GM21825 (cell line): Measurements from ENCODE around the gene THPO.
"Not testable (repeated sequence)": the region's sequence is repeated elsewhere in the genome, so short reads cannot be mapped to it uniquely, and the experiment has no call there.

Experiments
- ATAC-seq: cut with Tn5 transposase; IDR thresholded peaks from one replicate; pipeline ENCODE4 v1.9.1; 2021; ENCODE audit warnings: mild to moderate bottlenecking, moderate library complexity; ENCODE audit not compliant: unreplicated experiment

The THPO gene

DNA sequence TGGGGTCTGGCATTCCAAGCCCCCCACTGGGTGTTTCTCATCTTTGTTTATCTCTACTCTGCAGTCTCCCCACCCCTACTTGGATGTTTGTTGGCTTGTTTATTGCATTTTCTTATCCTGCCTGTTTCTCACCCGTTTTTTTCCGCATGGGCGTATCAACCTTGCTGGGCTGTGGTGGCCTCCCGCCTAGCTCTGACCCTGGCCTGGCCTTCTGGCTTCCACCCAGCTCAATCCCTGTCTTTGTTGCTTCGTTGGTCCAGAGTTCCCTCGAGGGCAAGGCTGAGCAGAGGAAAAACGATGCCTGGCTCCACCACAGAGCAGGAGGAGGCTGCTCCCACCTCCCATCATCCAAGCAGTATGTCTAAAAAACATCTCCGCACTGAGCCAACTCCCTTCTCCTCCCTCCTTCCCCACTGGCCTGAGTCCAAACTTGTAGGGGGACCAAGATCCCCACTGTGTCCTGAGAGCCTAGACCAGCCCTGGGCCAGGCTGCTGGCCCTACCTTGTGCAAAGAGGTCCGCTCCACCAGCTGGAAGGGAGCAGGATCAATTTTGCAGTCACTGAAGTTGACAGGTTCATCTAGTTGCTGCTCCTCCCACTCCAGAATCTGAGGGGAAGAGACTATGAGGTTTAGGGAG is 26.4 kb downstream of the THPO start:
- no peak for ATAC-seq

DNA sequence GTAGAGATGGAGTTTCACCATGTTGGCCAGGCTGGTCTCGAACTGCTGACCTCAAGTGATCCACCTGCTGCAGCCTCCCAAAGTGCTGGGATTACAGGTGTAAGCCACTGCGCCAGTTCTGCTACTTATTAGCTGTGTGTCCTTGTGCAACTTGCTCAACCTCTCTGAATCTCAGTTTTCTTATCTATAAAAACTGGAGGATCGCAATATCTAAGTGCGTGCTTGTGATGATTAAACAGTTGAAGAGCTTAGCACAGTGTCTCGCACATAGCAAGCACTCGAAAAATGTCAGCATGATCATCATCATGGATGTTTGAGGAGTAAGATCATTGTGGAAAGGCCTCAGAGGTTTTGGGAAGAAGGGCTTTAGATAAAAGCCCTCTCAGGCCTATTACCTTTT is 27.4 kb downstream of the THPO start:
- ATAC-seq = no peak

DNA sequence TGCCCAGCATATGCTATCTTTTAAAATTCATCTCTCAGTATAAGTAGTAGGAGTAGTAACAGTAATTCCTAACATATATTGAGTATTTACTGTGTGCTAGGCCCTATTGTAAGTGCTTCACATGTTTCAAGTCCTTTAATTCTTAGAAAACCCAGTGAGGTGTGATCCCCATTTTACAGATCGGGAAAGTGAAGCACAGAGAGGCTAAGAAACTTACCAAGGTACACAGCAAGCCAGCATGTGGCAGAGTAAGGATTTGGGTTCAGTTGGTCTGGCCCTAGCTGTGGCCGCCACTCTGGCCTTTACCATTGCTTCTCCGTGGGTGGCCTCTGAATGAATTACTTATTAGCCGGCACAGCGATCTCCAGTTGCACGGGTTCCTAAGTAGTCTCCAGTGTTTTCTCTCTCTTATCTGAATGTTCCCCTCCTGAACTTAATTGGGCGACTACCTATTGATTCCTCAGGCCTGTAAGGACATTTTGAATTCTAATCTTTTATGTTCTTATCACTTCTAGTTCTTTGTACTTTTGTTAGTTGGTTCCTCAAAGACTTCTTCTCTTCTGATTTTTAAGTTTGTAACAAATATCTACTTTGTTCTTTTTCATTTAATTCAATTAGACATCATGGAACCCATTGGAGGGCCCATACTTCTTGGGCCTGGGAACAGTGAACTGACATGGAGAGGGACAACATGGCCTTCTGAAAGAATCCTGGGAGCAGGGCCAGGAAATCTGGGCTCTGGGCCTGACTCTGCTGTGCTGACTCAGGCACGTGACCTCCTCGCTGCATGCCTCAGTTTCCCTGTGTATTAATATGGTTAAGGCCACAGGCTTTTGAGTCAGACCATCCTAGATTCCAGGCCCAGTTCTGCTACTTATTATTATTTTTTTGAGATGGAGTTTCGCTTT is 28.2 kb downstream of the THPO start:
- ATAC-seq = no peak

DNA sequence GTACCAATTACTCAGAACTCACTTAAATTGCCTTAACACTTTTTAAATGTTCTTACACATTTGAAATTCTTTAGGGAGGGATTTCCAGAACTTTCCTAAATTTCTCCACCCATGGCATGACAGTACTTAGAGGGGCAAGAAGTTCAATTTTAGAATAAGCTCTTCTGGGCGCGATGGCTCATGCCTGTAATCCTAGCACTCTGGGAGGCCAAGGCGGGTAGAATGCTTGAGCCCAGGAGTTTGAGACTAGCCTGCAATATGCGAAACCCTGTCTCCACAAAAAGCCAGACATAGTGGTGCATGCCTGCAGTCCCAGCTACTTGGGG is 30.0 kb downstream of the THPO start:
- ATAC-seq = no peak

DNA sequence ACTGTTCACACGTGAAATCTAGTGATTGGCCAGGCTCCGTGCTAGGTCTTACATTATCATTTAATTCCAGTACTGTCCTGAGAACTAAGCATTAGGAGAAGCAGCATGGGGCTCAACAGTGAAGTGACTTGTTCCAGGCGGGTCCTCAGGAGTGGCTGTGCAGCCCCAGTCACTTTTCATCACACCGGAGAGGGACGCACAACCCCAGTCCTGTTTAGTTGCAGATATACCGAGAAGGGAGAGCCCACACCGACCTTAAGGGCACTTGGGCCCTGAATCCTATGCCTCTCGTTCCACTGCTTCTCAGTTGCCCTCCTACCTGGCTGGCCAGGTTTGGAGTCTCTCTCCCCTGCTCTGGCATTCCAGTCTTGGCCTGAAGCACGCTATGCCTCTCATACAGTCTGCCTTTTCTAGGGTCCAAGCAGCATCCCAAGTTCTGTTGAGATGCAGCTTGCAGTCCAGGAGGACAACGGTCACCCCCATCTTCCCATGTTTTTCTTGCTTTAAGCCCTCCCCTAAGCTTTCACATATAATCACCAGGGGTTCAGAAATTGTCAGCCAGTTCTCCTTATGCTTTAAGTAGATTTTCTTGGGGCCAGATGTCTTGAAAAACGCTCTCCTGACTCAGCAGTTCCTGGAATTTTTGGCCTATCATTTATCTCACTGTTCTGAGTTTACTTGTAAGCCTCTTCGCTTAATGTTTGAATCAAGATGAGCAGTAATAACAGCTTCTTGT is 30.5 kb downstream of the THPO start:
- ATAC-seq = no peak

DNA sequence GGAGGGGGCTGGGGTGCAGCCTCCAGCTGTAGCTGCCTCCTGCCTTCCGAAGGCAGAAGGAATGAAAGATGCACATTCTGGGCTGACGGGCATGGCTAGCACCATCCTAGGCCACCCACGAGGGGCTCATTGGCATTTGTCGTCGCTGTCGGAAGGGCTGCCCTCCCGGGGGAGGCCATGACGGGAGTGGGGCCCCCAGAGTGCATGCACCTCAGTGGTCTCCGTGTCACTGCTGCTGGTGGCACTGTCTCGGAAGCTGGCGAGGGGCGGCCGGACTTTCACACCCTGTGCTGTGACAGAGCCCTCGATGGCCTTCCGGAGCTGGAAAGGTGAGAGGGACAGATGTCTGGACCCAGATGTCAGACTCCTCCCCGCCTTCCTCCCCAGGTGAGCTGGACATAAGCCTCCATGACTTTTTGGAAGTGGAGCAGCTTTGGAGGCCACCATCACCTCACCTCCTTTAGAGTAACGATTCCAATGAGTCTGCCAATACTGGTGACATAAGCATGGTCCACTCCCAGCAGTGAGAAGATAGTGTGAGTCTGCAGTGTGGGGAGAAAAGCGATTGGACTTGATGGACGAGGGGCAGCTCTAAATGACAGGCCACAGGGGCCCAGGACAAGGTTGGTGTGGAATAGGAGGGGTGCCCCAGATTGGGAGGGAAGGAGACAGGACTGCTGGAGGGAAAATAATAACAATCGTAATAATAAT is 31.4 kb downstream of the THPO start:
- ATAC-seq = no peak

DNA sequence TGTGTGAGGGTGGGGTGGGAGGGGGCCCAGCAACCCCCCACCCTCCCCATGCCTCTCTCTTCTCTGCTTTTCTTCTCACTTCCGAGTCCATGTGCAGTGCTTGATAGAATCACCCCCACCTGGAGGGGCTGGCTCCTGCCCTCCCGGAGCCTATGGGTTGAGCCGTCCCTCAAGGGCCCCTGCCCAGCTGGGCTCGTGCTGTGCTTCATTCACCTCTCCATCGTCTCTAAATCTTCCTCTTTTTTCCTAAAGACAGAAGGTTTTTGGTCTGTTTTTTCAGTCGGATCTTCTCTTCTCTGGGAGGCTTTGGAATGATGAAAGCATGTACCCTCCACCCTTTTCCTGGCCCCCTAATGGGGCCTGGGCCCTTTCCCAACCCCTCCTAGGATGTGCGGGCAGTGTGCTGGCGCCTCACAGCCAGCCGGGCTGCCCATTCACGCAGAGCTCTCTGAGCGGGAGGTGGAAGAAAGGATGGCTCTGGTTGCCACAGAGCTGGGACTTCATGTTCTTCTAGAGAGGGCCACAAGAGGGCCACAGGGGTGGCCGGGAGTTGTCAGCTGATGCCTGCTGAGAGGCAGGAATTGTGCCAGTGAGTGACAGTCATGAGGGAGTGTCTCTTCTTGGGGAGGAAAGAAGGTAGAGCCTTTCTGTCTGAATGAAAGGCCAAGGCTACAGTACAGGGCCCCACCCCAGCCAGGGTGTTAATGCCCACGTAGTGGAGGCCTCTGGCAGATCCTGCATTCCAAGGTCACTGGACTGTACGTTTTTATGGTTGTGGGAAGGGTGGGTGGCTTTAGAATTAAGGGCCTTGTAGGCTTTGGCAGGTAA is 32.5 kb downstream of the THPO start:
- ATAC-seq = no peak

DNA sequence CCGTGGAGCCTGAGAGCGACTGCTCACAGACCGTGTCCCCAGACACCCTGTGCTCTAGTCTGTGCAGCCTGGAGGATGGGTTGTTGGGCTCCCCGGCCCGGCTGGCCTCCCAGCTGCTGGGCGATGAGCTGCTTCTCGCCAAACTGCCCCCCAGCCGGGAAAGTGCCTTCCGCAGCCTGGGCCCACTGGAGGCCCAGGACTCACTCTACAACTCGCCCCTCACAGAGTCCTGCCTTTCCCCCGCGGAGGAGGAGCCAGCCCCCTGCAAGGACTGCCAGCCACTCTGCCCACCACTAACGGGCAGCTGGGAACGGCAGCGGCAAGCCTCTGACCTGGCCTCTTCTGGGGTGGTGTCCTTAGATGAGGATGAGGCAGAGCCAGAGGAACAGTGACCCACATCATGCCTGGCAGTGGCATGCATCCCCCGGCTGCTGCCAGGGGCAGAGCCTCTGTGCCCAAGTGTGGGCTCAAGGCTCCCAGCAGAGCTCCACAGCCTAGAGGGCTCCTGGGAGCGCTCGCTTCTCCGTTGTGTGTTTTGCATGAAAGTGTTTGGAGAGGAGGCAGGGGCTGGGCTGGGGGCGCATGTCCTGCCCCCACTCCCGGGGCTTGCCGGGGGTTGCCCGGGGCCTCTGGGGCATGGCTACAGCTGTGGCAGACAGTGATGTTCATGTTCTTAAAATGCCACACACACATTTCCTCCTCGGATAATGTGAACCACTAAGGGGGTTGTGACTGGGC is 33.3 kb downstream of the THPO start:
- ATAC-seq = no peak

DNA sequence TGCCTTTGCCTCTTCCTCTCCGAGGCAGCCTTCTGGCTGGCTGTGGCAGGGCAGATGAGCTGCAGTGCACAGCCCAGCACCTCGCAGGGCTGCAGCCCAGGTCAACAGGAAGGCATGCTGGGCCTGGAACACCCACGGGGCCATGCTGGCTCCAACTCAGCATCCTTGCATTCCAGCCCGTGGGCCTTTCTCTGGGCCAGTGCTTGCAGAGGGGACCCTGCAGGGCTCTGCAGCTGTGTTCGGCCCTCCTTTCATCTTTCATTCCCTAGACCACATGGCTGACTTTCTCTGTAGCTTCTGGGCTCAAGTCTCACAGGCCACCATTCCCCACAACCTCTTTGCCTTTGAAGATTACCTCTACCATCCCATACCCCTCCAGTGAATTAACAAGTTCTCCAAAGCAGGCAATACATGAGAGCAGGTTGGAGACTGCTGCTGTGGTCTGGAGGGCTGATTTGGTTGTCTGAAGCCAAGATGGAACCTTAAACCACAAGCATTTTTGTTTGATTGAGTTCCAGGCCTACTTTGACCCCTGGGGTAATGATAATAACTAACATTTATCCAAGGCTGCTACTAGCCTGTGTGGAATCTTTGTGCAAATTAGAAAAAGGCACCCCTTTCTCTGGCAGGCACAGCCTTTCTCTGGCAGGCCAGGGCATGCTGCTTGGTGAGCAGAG is 34.7 kb downstream of the THPO start:
- no peak for ATAC-seq

DNA sequence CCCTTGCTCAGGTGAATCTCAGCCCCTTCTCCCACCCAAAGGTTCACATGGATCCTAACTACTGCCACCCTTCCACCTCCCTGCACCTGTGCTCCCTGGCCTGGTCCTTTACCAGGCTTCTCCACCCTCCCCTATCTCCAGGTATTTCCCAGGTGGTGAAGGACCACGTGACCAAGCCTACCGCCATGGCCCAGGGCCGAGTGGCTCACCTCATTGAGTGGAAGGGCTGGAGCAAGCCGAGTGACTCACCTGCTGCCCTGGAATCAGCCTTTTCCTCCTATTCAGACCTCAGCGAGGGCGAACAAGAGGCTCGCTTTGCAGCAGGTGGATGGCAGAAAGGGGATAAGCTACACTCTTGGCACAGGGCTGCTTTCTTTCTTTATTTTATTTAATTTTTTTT is 36.1 kb downstream of the THPO start:
- ATAC-seq = no peak

DNA sequence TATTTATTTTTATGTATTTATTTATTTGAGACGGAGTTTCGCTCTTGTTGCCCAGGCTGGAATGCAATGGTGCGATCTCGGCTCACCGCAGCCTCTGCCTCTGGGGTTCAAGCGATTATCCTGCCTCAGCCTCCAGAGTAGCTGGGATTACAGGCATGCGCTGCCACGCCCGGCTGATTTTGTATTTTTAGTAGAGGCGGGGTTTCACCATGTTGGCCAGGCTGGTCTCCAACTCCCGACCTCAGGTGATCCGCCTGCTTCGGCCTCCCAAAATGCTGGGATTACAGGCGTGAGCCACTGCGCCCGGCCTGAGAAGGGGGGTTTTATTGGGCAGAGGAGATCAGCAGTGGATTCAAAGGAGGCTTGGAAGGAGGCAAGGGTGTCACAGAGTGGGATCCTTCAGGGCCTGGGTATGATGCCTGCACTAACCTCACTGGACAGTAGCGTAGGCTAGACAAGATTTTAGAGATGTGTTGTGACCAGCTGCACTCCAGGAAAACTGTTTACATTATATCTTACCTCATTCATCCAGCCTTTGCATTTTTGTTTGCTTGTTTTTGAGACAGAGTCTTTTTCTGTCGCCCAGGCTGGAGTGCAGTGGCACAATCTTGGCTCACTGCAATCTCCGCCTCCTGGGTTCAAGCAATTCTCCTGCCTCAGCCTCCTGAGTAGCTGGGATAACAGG is 38.4 kb downstream of the THPO start:
- ATAC-seq = not testable (repeated sequence)

DNA sequence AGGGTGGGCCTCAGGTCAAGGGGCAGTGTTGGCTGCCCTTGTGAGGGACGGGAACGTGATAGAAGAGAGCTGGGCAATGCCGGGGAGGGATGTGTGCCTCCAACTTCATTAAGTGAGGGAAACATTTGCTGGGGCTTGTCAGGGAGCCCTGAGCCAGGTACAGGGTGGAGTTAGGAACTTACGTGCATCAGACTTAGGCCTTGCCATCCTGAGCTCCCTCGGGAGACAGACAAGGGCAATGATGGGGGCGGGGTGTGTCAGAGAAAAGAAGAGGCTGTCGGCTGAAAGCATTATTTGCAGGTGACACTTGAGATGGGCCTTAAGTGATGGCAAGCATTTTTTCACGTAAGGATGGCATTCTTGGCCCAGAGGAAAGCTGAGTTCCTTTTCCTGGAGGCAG is 39.0 kb downstream of the THPO start:
- no peak for ATAC-seq

DNA sequence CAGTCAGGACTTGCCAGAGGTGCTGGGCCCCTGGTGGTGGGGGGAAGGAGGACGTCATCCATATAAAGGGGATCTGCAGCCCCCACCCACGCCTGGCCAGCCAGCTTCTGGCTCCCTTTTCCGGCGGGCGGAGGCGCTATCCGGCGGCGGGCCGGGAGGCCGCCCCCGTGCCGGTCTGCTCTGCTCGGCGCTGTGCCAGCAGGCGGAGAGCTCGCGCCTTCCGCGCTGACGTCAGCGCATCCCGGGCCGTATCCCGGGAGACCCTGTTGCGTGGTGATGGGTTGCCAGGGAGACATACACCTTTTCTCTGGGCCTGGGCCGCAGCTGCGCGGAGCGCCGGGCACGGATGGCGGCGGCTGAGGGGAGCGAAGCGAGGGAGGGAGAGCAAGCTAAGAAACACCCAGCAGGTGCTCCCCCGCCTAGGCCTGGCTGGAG is 39.5 kb downstream of the THPO start:
- ATAC-seq = no peak

DNA sequence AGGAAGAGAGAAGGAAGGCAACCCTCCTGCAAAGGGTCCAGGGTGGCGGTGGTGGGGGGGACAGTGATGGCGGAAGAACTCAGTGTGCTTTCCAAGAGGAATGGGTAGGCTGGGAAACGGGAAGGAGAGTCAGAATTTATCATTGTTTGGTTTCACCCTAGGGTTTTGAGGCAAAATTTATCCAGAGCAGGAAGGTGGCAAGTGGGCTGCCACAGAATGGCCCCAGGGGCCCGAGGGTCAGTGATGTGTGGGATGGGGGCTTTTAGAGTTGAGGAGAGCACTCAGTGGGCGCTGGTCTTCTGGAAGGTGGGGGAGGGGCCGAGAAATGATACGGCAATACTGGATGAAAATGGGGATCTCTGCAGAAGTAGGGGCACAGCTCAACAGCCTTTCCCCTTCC is 40.0 kb downstream of the THPO start:
- ATAC-seq = no peak

DNA sequence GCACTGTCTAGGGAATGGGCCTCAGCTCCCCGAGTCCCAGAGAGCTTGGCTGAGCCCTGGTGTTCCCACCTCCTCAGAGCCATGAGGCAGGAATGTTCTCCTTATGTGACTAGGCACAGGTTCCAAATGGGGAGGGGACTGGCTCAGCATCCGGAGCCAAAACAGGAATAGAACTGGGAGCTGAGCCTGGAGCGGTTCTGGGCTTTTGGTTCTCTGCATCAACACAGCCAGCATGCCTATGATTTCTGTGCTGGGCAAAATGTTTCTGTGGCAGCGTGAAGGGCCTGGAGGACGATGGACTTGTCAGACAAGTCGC is 40.6 kb downstream of the THPO start, which contains the start of gene FAM131A:
TSS of gene FAM131A (plus strand) at position 202 of the 316 bp plus-strand sequence. CDS start at position 233, 31 bp downstream.
- no peak for ATAC-seq

DNA sequence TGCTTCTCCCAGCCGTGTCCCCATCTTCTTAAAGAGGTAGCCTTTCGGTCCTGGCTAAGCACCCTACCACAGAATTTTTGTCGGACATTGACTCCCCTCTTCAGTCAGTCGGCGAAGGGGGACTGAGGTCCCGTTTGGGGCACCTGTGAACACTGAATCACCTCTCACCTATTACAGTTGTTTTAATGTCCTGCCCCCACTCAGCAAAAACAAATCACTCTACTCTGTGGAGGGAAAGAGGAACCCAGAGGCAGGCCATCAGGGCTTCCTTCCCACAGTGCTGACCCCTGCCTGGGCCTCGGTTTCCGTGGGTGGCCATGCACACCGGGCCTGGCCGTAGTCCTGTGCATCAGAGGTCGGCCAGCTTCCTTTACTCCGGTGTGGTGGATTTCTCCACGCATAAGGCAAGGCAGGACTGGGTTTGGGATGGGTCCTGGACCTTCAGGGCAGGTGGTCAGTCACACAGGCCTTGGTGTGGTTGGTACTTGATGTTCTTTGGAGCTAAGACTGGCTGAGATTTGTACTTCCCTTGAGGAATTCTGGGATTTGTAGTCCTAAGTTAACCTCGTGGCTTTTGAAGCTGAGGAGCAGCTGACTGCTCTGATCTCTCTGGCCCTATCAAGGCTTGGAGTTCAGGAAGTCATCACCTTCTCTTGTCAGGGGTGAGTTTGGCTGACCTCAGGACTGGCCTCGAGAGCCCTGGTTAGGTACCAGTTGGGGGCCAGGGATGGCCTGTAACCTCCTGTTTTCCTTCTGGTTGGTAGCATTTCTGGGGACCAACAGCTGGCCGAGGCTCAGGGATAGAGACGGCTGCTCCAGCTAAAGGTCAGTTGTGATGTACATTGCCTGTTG is 41.2 kb downstream of the THPO start:
- no peak for ATAC-seq

DNA sequence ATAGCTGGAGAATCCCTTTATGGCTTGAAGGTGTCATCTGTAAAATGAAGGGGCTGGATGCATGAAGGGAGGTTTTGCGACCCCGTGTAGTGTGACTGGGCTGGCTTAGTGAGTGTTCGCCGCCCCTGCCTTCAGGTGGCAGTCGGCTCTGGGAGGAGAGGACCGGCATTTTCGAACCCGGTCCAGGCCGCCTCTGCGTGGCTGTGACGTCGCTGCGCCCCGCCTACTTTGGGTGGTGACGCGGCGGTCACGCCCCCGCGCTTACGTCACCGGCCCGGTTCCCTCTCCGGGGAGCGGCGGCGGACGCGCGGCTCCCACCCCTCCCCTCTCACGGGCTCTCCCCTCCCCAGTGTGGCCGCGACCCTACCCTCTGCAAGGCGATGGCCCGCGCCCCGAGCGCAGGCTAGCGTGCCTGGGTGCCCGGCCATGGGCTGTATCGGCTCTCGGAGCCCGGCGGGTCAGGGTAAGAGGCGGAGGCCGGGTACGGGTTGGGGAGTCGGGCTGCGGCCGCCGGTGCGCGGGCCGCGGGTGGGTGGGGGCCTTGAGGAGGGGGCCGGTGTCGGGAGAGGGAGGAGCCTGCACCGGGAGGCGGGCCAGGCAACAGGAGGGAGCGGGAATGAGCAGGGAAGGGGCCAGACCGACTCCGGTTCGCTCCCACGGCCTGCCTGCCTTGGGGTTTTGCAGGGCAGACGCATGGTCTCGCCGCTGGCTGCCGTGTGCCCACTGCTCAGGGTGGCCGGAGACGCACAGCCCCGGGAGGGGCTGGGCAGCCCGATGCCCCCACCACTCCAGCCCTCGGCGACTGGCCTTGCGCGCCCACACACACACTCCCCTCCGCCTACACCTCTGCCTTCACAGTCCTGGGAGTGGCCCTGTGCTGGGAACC is 42.1 kb downstream of the THPO start:
- ATAC-seq = peak; percentile 87
